Omental fat pad (tissue), 4 donors: ENCODE measurements around the gene TMEM145. TPM values are rescaled to one million over a fixed set of nuclear protein-coding genes. Genes with fewer than 3 reads are reported as not detected.
A peak's percentile ranks its signal among the peaks of the same experiment; 100 is the strongest.

ENCODE experiments used
- ATAC-seq: fragments of 150-250 bp; one replicate; pipeline ENCODE4 v1.9.1; 2016; ENCODE audit warnings: mild to moderate bottlenecking, moderate library complexity; ENCODE audit not compliant: low FRiP score
- DNase-seq: peaks from one replicate; pipeline ENCODE4 v3.0.0-alpha.2; 2019; ENCODE audit warnings: low spot score
- CTCF ChIP-seq, 3 donors: fragments of 450-650 bp; IDR thresholded peaks; one replicate each; pipeline ENCODE4 v1.5.1; 2016 to 2017; ENCODE audit warnings: antibody characterized with exemption in 3 of 3, mild to moderate bottlenecking in 3 of 3, moderate library complexity in 2 of 3
- total RNA-seq, 4 donors: library from RNA; depleted of rRNA; stranded (reverse); fragments of >200 nt; gene quantifications; one replicate each; pipeline ENCODE4 v1.1.0, GENCODE V29; 2016

The TMEM145 gene
- total RNA-seq, 4 donors from 2014 or later = 0.24 to 1.9 TPM; not detected in 2

DNA sequence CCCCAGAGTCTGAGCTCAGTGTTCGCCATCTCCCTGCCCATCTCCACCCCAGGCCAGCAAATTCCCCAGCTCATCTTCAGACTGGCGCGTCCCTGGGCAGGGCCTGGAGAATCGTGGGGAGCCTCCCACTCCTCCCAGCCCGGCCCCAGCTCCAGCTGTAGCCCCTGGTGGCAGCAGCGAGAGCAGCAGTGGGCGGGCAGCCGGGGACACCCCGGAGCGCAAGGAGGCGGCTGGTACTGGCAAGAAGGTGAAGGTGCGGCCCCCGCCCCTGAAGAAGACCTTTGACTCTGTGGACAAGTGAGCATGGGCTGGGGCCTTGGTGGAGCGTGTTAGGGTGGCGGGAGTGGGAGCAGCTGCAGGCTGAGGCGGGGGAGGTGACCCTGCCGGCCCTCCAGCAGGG is 19.6 kb upstream of the TMEM145 start:
- TF ChIP-seq CTCF (IDR thresholded peaks at IDR 0.05) = no peak
- no peak for DNase-seq
- no peak for ATAC-seq

- ATAC-seq = no peak
- no peak for TF ChIP-seq CTCF (IDR thresholded peaks at IDR 0.05)
- DNase-seq = no peak
These were observed 19.2 kb upstream of the TMEM145 start for GRCh38 chr19:42293948-42294347.

- TF ChIP-seq CTCF (IDR thresholded peaks at IDR 0.05) = no peak
- ATAC-seq (no peak), DNase-seq (no peak)
These were observed 18.5 kb upstream of the TMEM145 start for GRCh38 chr19:42294471-42295137.

DNA sequence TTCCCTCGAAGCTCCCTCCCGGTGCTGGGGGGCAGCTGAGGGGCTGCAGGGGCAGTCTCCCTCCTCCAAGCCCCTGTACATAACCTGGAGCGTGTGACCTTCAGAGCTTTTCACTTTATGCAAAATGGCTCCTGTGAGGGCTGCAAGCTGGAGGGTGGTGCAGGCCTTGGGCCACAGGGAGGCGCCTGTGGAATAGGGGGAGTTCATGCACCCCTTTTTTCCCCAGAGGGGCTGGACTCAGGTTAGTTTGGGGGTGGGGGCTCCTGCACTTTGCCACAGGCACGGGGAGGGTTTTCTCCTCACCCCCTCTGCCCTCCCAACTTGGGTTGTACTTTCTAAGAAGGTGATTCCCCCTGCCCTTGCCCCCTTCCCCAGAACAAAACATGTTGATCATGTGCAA is 17.8 kb upstream of the TMEM145 start:
- ATAC-seq (no peak), DNase-seq (no peak)
- TF ChIP-seq CTCF (IDR thresholded peaks at IDR 0.05) = no peak

- ATAC-seq (peak; percentile 69), DNase-seq (peak; percentile 99)
- TF ChIP-seq CTCF (IDR thresholded peaks at IDR 0.05) = peak in 2 of 3 donors; percentile 29 to 87
These were observed 17.1 kb upstream of the TMEM145 start for GRCh38 chr19:42295831-42296525.

DNA sequence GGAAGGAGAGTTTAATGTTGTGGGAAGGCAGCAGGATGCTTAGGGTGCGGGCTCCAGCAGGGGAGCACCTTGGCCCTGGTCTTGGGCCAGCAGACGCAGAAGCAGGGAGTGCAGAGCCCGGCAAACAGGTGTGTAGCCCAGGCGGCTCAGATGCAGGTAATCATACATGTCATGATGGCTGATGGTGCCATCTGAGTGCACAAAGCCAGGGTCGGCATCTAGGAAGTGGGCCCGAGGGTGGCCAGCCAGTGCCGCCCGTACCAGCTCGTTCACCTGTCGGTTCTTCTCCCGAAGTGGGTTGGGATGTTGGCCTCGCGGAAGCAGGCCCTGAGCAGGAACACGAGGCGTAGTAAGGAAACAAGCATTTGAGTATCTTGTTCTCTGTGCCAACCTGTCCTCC is 16.1 kb upstream of the TMEM145 start:
- no peak for TF ChIP-seq CTCF (IDR thresholded peaks at IDR 0.05)
- DNase-seq (no peak), ATAC-seq (no peak)
